A549 (cell line): Measurements from ENCODE around the gene TTC21A. TPM values are rescaled to one million over a fixed set of nuclear protein-coding genes. Genes with fewer than 3 reads are reported as not detected.
A peak's percentile ranks its signal among the peaks of the same experiment; 100 is the strongest.

ENCODE experiments used
- ATAC-seq, 2 experiments: fragments of 200-7000 bp in 1 of 2; fragments of >200 bp in 1 of 2; cut with Nextera tagmentation in 1 of 2; cut with Tn5 transposase in 1 of 2; 3 replicates each; pipeline versions ENCODE4 v1.8.0 to v1.9.1; 2018 to 2020; ENCODE audit warnings: mild to moderate bottlenecking in 1 of 2, moderate library complexity in 1 of 2
- CTCF ChIA-PET: fragments of 300-600 bp; sonication (Branson Sonifier 250); formaldehyde crosslinking; extraction: SDS; loops from one replicate; lab custom pipeline; 2021; ENCODE audit warnings: antibody characterized with exemption, inconsistent platforms; lab: Yijun Ruan, JAX
- POLR2A ChIA-PET: fragments of 350-600 bp; formaldehyde crosslinking; extraction: SDS; loops from one replicate; lab custom pipeline; 2021; ENCODE audit warnings: antibody characterized with exemption, inconsistent platforms; lab: Yijun Ruan, JAX
- DNase-seq, 2 experiments: peaks; one replicate each; pipeline versions ENCODE4 v3.0.0 to v3.0.0-alpha.2; 2011 to 2016; ENCODE audit warnings: low read depth in 1 of 2, low spot score in 1 of 2
- FAIRE-seq: peaks from 2 replicates; lab custom pipeline; 2011; peaks lifted over from hg19 to GRCh38; lab: Jason Lieb, UNC
- H3K27ac ChIP-seq, 2 experiments: fragments of >200 bp; sonication (Bioruptor Twin); formaldehyde crosslinking; 3 replicates each; pipeline ENCODE4 v1.5.1; 2016 to 2017
- H3K4me1 ChIP-seq: fragments of >200 bp; sonication (Bioruptor Twin); formaldehyde crosslinking; 3 replicates; pipeline ENCODE4 v1.6.1; 2016
- H3K4me2 ChIP-seq: fragments of >200 bp; sonication (Bioruptor Twin); formaldehyde crosslinking; 3 replicates; pipeline ENCODE4 v1.6.1; 2016
- H3K4me3 ChIP-seq: fragments of >200 bp; sonication (Bioruptor Twin); formaldehyde crosslinking; 3 replicates; pipeline ENCODE4 v1.5.1; 2016
- H3K9me3 ChIP-seq: fragments of >200 bp; sonication (Bioruptor Twin); formaldehyde crosslinking; 3 replicates; pipeline ENCODE4 v1.6.1; 2016
- CBX8 ChIP-seq: fragments of 200-600 bp; sonication (generic); IDR thresholded peaks from 2 replicates; pipeline ENCODE4 v1.6.1; 2016
- CHD2 ChIP-seq: fragments of 150-350 bp; IDR thresholded peaks from 2 replicates; pipeline ENCODE4 v1.6.1; 2014; ENCODE audit warnings: low read length; ENCODE audit not compliant: partially characterized antibody
- CHD4 ChIP-seq: fragments of 200-600 bp; sonication (generic); IDR thresholded peaks from 2 replicates; pipeline ENCODE4 v1.6.1; 2016; ENCODE audit warnings: antibody characterized with exemption, mild to moderate bottlenecking, borderline replicate concordance
- EHF ChIP-seq: fragments of 250-450 bp; sonication (Bioruptor Pico); IDR thresholded peaks from 2 replicates; pipeline ENCODE4 v1.5.0; 2020; ENCODE audit warnings: mild to moderate bottlenecking
- EHMT2 ChIP-seq: fragments of 200-600 bp; sonication (generic); IDR thresholded peaks from 2 replicates; pipeline ENCODE4 v1.6.1; 2016; ENCODE audit warnings: antibody characterized with exemption, low read depth, mild to moderate bottlenecking, moderate library complexity
- HOXA7 ChIP-seq: fragments of 250-450 bp; sonication (Bioruptor Pico); IDR thresholded peaks from 2 replicates; pipeline ENCODE4 v1.5.0; 2020; ENCODE audit warnings: mild to moderate bottlenecking, moderate library complexity
- NFE2L2 ChIP-seq: fragments of 150-350 bp; conservative IDR thresholded peaks from 2 replicates; pipeline ENCODE4 v1.6.1; 2014; ENCODE audit warnings: low read length
- RAD21 ChIP-seq, 2 experiments: fragments of >200 bp in 1 of 2; sonication (Bioruptor Twin) in 1 of 2; formaldehyde crosslinking in 1 of 2; IDR thresholded peaks in 1 of 2; conservative IDR thresholded peaks in 1 of 2; 2 replicates in 1 of 2; 3 replicates in 1 of 2; pipeline ENCODE4 v1.6.1; 2012 to 2018; ENCODE audit warnings: inconsistent platforms in 1 of 2
- RARB ChIP-seq: fragments of 250-450 bp; sonication (Bioruptor Pico); IDR thresholded peaks from 2 replicates; pipeline ENCODE4 v1.8.0; 2021; ENCODE audit warnings: mild to moderate bottlenecking, moderate library complexity
- RCOR1 ChIP-seq: fragments of 150-350 bp; IDR thresholded peaks from 2 replicates; pipeline ENCODE4 v1.6.1; 2014; ENCODE audit warnings: antibody characterized with exemption, low read length, low read depth
- RFX5 ChIP-seq: fragments of 450-650 bp; IDR thresholded peaks from 2 replicates; pipeline ENCODE4 v1.7.1; 2014; ENCODE audit warnings: antibody characterized with exemption, mild to moderate bottlenecking, moderate library complexity
- TFCP2L1 ChIP-seq: fragments of 250-450 bp; sonication (Bioruptor Pico); IDR thresholded peaks from 2 replicates; pipeline ENCODE4 v1.5.0; 2021; ENCODE audit warnings: mild to moderate bottlenecking
- ZFP36 ChIP-seq: fragments of 450-650 bp; IDR thresholded peaks from 2 replicates; pipeline ENCODE4 v1.6.1; 2014; ENCODE audit warnings: borderline replicate concordance; ENCODE audit not compliant: partially characterized antibody
- WGBS: methylation state at CpG from one replicate; pipeline ENCODE4 v1.1.6; 2017; ENCODE audit errors: missing lambda C conversion rate; 5-methylcytosine and 5-hydroxymethylcytosine counted together
- polyA plus RNA-seq, 4 experiments: library from polyadenylated mRNA; depleted of rRNA in 3 of 4; stranded (reverse); fragments of >200 nt; fragmentation: RNase III in 1 of 4; extraction: RNeasy Plus Mini Kit Qiagen cat#74134 plus additional on column Dnase treatment in 1 of 4; gene quantifications; 2 replicates in 3 of 4; 3 replicates in 1 of 4; pipeline ENCODE4 v1.2.3, GENCODE V29; 2011 to 2017
- TF ChIP-seq, protein P1 (sequence below): fragments of 450-650 bp; IDR thresholded peaks from 2 replicates; pipeline ENCODE4 v1.6.1; 2014; ENCODE audit warnings: antibody characterized with exemption
- TF ChIP-seq, protein P2 (sequence below): fragments of 150-350 bp; IDR thresholded peaks from 2 replicates; pipeline ENCODE4 v1.6.1; 2014; ENCODE audit warnings: low read depth, mild to moderate bottlenecking, low read length

The TTC21A gene
- polyA plus RNA-seq, 2 of the 4 experiments (the other 2 are of a cell fraction), result 1.1 to 1.4 TPM

DNA sequence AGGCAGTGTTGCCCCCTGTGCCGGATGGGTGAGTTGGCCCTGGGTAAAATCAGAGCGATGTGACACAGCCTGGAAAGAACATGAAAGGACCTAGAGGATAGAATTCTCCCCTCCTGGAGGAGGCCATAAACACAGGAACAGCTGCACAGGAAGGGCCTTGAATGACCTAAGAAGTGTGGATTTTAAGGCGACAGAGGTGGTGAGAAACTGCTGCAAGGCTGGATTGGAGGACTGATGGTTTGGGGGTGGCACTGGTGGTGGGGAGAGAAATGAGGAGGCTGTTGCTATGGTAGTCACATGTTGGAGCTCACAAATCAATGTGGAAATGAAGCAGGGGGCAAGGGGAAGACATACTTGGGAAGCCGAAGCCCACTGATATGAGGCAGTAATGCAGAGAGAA, 71.1 kb downstream of the TTC21A start:
- ATAC-seq (no peak), FAIRE-seq (no peak), DNase-seq (no peak)
- TF ChIP-seq EHF (CRISPR knock-in tag), result no peak
- no peak for TF ChIP-seq RAD21 (conservative IDR thresholded peaks at IDR 0.05 in 1 of 2, IDR thresholded peaks at IDR 0.05 in 1 of 2)
- TF ChIP-seq TFCP2L1 (CRISPR knock-in tag), result no peak
- TF ChIP-seq CHD2, result no peak
- TF ChIP-seq NFE2L2, result no peak
- Histone ChIP-seq H3K9me3 (no peaks in the 10 kb centered on the region), H3K4me2 (peak overlapping the region; percentile 86), H3K4me1 (peaks cover 29% of the 10 kb centered on the region), H3K27ac (peak overlapping the region; percentile 81 to 85; a peak in 5 of 6 replicates), H3K4me3 (peak overlapping the region; percentile 51; the same call in 2 of the 3 replicates)
- WGBS, result 91% methylated on average over 4 of the region's 4 CpGs
- ChIA-PET POLR2A (interaction anchor here (0.6 to 1.7 kb wide), 4 partner anchors 20 to 31 kb away, joined by 3 to 11 read pairs (median 6); no protein-coding TSS in a partner anchor), CTCF (interaction anchor here (0.9 to 6.4 kb wide), 9 partner anchors 8 to 110 kb away, joined by 3 to 37 read pairs (median 3); no protein-coding TSS in a partner anchor)

DNA sequence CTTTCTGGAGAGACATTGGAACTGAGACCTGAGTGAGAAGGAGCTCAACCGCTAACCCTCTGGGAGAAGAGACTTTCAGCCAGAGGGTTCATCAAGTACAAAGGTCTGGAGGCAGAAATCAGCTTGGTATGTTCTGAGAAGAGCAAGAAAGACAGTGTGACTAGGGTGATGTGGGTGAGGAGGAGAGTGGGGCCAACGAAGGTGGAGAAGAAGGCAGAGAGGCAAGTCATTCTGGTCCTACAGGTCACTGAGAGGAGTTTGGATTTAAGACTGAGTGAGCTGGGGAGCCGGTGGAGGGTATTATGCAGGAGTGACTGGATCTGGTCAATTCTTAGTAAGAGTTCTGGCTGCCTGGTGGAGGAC, 72.7 kb downstream of the TTC21A start:
- H3K27ac ChIP-seq, result peak overlapping the region; percentile 71 to 74
- H3K9me3 ChIP-seq, result no peaks in the 10 kb centered on the region
- ATAC-seq (no peak), FAIRE-seq (no peak), DNase-seq (no peak)
- peaks cover 29% of the 10 kb centered on the region for H3K4me1 ChIP-seq
- POLR2A ChIA-PET, result no interaction called here
- TF ChIP-seq EHMT2 (no peak), TFCP2L1 (CRISPR knock-in tag) (no peak), HOXA7 (CRISPR knock-in tag) (no peak), RAD21 (conservative IDR thresholded peaks at IDR 0.05 in 1 of 2, IDR thresholded peaks at IDR 0.05 in 1 of 2) (no peak)
- TF ChIP-seq, protein P1, sequence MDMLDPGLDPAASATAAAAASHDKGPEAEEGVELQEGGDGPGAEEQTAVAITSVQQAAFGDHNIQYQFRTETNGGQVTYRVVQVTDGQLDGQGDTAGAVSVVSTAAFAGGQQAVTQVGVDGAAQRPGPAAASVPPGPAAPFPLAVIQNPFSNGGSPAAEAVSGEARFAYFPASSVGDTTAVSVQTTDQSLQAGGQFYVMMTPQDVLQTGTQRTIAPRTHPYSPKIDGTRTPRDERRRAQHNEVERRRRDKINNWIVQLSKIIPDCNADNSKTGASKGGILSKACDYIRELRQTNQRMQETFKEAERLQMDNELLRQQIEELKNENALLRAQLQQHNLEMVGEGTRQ, result no peak
- H3K4me2 ChIP-seq, result peak overlapping the region; percentile 62
- peak overlapping the region; percentile 42 for H3K4me3 ChIP-seq
- 68% methylated on average over 3 of the region's 3 CpGs for WGBS
- CTCF ChIA-PET, result interaction anchor here (0.8 to 6.4 kb wide), 5 partner anchors 10 to 112 kb away, joined by 3 to 37 read pairs (median 3); no protein-coding TSS in a partner anchor

DNA sequence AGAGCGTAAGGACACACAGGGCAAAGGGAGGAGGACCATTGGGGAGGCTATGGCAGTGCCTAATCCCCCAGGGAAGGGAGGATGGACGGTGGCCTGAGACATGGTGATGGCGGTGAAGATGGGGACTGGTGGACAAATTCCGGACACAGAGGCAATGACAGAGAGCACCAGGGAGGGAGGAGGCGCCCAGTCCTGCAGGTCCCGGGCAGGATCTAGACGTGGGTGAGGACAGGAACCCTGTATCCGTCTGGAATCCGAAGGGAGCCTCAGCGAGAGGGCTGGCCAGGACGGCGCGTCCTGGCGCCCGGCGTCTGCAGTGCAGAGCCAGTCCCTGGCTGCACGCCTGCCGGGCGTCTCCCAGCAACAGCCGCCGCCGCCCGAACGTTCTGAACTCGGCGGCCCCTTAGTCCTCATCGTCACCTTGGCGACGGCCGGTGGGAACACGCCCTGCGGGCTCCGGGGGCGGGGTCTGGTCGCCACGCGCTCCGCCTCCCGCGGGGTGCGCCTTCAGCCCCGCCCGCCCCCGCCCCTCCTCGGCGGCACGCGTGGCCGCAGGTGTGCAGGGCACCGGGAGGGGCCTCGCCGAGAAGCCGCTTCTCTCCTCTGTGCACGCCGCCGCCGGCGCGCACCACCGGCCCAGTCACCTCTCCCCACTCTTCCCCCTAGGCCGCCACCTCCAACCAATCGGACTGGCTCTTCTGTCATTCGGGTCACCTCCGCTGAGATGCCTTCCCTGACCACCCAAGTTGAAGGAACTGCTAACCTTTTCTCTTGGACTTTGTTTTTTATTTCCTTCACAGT, 73.3 kb downstream of the TTC21A start:
- TF ChIP-seq, protein P1, result no peak
- TF ChIP-seq CHD4 (no peak), CBX8 (no peak), ZFP36 (peak; percentile 87), RCOR1 (no peak), RAD21 (conservative IDR thresholded peaks at IDR 0.05 in 1 of 2, IDR thresholded peaks at IDR 0.05 in 1 of 2) (0 out of 5 replicates have a peak, but pooled peaks of 1 of the 2 experiments have one; percentile 7), HOXA7 (CRISPR knock-in tag) (no peak), RFX5 (no peak), RARB (no peak)
- TF ChIP-seq, protein P2, sequence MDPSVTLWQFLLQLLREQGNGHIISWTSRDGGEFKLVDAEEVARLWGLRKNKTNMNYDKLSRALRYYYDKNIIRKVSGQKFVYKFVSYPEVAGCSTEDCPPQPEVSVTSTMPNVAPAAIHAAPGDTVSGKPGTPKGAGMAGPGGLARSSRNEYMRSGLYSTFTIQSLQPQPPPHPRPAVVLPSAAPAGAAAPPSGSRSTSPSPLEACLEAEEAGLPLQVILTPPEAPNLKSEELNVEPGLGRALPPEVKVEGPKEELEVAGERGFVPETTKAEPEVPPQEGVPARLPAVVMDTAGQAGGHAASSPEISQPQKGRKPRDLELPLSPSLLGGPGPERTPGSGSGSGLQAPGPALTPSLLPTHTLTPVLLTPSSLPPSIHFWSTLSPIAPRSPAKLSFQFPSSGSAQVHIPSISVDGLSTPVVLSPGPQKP, result no peak
- WGBS, result 17% methylated on average over 18 of the region's 64 CpGs
- DNase-seq (peak; percentile 76), ATAC-seq (peak; percentile 77 to 86), FAIRE-seq (no peak)
- POLR2A ChIA-PET, result no interaction called here
- peaks cover 29% of the 10 kb centered on the region for H3K4me1 ChIP-seq
- peak overlapping the region; percentile 71 to 74 for H3K27ac ChIP-seq
- H3K4me3 ChIP-seq, result peak overlapping the region; percentile 42
- CTCF ChIA-PET, result interaction anchor here (0.8 to 17.2 kb wide), 7 partner anchors 9 to 111 kb away, joined by 3 to 459 read pairs (median 3); partner anchors contain the start of gene CX3CR1
- peak overlapping the region; percentile 62 for H3K4me2 ChIP-seq
- H3K9me3 ChIP-seq, result no peaks in the 10 kb centered on the region
